Measurements from ENCODE around the gene TRAPPC3. TPM values are rescaled to one million over a fixed set of nuclear protein-coding genes. Genes with fewer than 3 reads are reported as not detected.

Gene TRAPPC3
- total and polyA plus RNA-seq, 9 donors = 32.4 to 42.1 (median 35.8) TPM

DNA sequence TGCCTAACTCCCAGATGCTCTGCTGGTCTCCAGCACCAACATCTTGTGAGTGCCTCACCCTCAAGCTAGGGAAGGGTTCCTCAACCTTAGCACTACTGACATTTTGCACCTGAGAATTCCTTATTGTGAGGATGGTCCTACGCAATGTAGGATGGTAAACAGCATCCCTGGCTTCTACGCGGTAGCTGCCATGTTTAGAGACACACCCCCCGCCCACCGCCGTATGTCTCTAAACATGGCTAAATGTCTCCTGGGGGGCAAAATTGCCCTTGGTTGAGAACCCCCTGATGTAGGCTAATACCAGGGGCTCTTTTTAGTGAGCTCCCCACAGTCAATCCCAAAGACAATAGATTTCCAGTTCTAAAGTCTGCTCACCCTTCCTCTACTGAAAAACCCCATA is 4.2 kb upstream of the TRAPPC3 start:
- H3K36me3 ChIP-seq (ENCODE audit: control insufficient read depth, insufficient read depth, low read length) = peaks cover 8% of the 10 kb centered on the region
- H3K4me1 ChIP-seq (ENCODE audit: control insufficient read depth, insufficient read depth, low read length) = peaks cover 64% of the 10 kb centered on the region
- no peaks in the 10 kb centered on the region for H3K9me3 ChIP-seq (replicated peaks; ENCODE audit: control insufficient read depth, low read depth, low read length)
- H3K27ac ChIP-seq (ENCODE audit: low read length) = no peak overlapping the region
- H3K4me3 ChIP-seq (ENCODE audit: low read length) = no peak overlapping the region
- no peaks in the 10 kb centered on the region for H3K27me3 ChIP-seq (ENCODE audit: control insufficient read depth, insufficient read depth, low read length)
- DNase-seq = no peak
- WGBS (ENCODE audit: insufficient coverage) = 77% methylated on average over 6 of the region's 6 CpGs

DNA sequence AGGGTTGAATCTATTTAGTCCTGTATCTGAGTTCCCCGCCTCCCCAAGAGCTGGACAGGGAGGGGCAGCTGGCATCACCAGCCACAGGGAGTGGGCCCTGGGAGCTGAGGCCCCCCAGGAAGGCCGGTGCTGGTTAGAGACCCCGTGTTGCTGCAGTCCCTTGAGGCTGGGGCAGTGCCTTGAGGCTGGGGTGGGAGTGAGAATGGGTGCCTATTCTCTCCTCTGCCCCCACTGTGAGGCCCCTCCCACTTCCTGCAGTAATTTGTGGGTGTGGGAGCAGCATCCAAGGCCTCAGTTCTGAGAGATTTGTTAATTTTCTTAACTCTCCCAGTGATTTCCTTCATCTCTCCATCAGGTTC is 2.5 kb upstream of the TRAPPC3 start:
- Histone ChIP-seq H3K4me3 (ENCODE audit: low read length) (no peak overlapping the region), H3K27me3 (ENCODE audit: control insufficient read depth, insufficient read depth, low read length) (no peaks in the 10 kb centered on the region), H3K27ac (ENCODE audit: low read length) (peak overlapping the region; percentile 95), H3K36me3 (ENCODE audit: control insufficient read depth, insufficient read depth, low read length) (peaks cover 1% of the 10 kb centered on the region), H3K4me1 (ENCODE audit: control insufficient read depth, insufficient read depth, low read length) (peaks cover 54% of the 10 kb centered on the region), H3K9me3 (replicated peaks; ENCODE audit: control insufficient read depth, low read depth, low read length) (no peaks in the 10 kb centered on the region)
- 40% methylated on average over 2 of the region's 3 CpGs for WGBS (ENCODE audit: insufficient coverage)
- DNase-seq = no peak

GRCh38 chr1:36151134-36151844 is 2.0 kb upstream of the TRAPPC3 start:
- Histone ChIP-seq H3K4me1 (ENCODE audit: control insufficient read depth, insufficient read depth, low read length) (peaks cover 54% of the 10 kb centered on the region), H3K9me3 (replicated peaks; ENCODE audit: control insufficient read depth, low read depth, low read length) (no peaks in the 10 kb centered on the region), H3K27ac (ENCODE audit: low read length) (peak overlapping the region; percentile 95), H3K36me3 (ENCODE audit: control insufficient read depth, insufficient read depth, low read length) (peaks cover 5% of the 10 kb centered on the region), H3K27me3 (ENCODE audit: control insufficient read depth, insufficient read depth, low read length) (no peaks in the 10 kb centered on the region), H3K4me3 (ENCODE audit: low read length) (no peak overlapping the region)
- WGBS (ENCODE audit: insufficient coverage) = no CpG with 5 or more reads among the region's 1 CpG
- DNase-seq = no peak

DNA sequence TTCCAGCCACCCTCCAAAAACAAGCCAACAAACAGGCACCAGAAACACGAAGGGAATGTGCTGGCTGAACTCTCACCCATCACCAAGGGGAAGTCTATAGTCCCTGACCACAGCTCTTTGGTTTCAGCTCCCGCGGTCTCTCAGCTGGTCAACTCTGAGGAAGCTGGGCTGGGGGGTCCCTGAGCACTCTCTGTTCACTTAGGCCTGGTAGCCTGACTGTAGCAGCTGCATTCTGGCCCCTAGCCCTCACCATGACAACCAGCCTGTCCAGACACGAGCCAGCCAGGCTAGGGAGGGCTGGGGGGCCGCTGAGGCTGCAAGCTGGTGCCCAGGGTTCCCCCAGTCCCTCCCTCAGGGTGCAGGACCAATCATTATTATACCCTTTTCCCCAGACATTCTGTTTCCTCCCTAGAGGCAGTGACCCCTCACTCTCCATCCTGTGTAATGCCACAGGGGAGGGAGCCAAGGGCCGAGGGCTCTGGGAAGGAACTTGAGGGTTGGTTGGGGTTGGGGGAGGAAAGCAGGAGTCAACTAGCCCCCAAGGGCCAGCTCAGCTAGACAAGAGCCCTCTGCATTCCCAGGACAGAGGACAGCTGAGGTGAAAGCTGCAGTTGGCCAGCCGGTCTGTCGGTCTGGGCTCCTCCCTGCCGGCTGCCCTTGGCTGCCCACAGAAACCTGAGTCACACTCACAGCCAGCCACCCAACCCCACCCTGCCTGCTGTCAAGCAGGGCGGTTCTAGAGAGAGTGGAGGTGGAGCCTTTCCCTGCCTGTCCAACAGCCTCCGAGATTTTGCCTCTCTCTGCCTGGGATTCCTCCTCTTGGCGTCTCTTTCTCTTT is 1.2 kb upstream of the TRAPPC3 start:
- peak; percentile 95 for DNase-seq
- Histone ChIP-seq H3K27me3 (ENCODE audit: control insufficient read depth, insufficient read depth, low read length) (no peaks in the 10 kb centered on the region), H3K9me3 (replicated peaks; ENCODE audit: control insufficient read depth, low read depth, low read length) (no peaks in the 10 kb centered on the region), H3K27ac (ENCODE audit: low read length) (peak overlapping the region; percentile 95), H3K4me3 (ENCODE audit: low read length) (no peak overlapping the region), H3K36me3 (ENCODE audit: control insufficient read depth, insufficient read depth, low read length) (peaks cover 5% of the 10 kb centered on the region), H3K4me1 (ENCODE audit: control insufficient read depth, insufficient read depth, low read length) (peaks cover 54% of the 10 kb centered on the region)
- 20% methylated on average over 5 of the region's 12 CpGs for WGBS (ENCODE audit: insufficient coverage)

DNA sequence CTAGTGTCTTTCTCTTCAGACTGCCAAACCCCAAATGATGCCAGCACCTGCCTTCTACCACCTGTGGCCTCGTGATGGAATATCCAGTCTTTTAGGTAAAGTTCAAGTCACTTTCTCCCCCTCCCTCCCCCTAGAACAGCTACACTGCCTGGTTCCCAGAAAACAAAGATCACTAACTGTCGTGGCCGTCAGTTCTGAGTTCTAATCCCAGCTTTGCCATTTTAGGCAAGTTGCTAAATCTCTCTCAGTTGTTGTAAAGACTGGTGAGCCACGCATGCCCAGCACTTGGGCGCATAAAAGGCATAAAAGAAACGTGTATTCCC is 648 bp upstream of the TRAPPC3 start:
- H3K4me3 ChIP-seq (ENCODE audit: low read length) = peak overlapping the region; percentile 18
- peaks cover 49% of the 10 kb centered on the region for H3K4me1 ChIP-seq (ENCODE audit: control insufficient read depth, insufficient read depth, low read length)
- H3K27me3 ChIP-seq (ENCODE audit: control insufficient read depth, insufficient read depth, low read length) = no peaks in the 10 kb centered on the region
- 41% methylated on average over 3 of the region's 6 CpGs for WGBS (ENCODE audit: insufficient coverage)
- peaks cover 5% of the 10 kb centered on the region for H3K36me3 ChIP-seq (ENCODE audit: control insufficient read depth, insufficient read depth, low read length)
- H3K27ac ChIP-seq (ENCODE audit: low read length) = peak overlapping the region; percentile 95
- H3K9me3 ChIP-seq (replicated peaks; ENCODE audit: control insufficient read depth, low read depth, low read length) = no peaks in the 10 kb centered on the region
- DNase-seq = no peak

DNA sequence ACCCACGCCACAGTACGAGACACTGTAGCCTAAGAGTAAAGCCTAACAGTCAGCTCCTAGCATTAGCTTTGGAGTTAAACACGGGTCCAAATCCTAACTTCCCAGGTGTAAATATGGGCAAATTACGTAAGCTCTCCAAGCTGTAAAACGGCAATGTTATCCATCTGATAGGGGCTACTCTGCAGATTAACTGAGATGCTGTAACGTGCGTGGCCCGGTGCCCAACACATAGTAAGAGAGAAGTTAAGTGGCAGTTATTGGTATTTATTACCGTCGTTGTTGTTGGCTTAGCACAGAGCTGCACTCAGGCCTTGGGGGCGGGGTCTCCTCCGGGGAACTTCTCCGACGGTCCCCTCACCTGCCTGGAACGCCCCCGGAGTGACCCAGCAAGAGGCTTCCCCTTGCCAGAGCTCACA is 457 bp downstream of the TRAPPC3 start:
- H3K36me3 ChIP-seq (ENCODE audit: control insufficient read depth, insufficient read depth, low read length) = peaks cover 5% of the 10 kb centered on the region
- 2% methylated on average over 13 of the region's 16 CpGs for WGBS (ENCODE audit: insufficient coverage)
- H3K27me3 ChIP-seq (ENCODE audit: control insufficient read depth, insufficient read depth, low read length) = no peaks in the 10 kb centered on the region
- peak overlapping the region; percentile 85 for H3K27ac ChIP-seq (ENCODE audit: low read length)
- H3K4me1 ChIP-seq (ENCODE audit: control insufficient read depth, insufficient read depth, low read length) = peaks cover 43% of the 10 kb centered on the region
- H3K4me3 ChIP-seq (ENCODE audit: low read length) = peak overlapping the region; percentile 79
- no peaks in the 10 kb centered on the region for H3K9me3 ChIP-seq (replicated peaks; ENCODE audit: control insufficient read depth, low read depth, low read length)
- DNase-seq = no peak

DNA sequence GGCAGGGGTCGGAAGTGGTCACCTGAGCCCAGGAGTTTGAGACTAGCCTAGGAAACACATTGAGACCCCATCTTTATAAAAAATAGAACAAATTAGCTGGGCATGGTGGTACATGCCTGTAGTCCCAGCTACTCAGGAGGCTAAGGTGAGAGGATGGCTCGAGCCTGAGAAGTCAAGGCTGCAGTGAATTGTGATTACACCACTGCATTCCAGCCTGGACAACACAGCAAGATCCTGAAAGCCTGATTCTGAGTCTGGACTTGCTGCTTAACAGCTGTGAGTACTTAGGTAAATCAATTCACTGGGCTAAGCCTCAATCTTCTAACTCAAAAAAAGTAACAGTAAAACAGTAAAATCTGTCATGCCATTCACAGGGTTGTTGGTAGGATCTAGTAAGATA is 4.9 kb downstream of the TRAPPC3 start:
- no CpG with 5 or more reads among the region's 2 CpGs for WGBS (ENCODE audit: insufficient coverage)
- H3K27ac ChIP-seq (ENCODE audit: low read length) = no peak overlapping the region
- no peak for DNase-seq

DNA sequence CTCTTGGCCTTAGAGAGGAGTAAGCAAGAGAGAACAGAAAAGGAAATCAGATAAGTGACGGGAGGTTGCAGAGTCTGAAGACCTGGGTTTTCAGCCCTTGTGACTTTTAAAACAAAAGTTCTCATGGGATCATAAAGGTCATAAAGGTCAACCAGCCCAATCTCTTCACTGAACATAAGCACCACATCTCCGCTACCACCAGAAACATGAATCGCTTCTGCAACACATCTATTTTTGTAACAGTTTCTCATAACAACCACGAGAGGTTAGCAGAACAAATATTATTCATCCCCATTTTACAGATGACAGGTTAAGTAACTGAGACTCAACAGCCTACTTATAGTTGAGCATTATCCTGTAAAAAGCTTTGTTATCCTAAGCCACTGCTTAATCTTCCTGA is 5.9 kb downstream of the TRAPPC3 start:
- 89% methylated on average over 3 of the region's 4 CpGs for WGBS (ENCODE audit: insufficient coverage)
- DNase-seq = no peak
- Histone ChIP-seq H3K27me3 (ENCODE audit: control insufficient read depth, insufficient read depth, low read length) (no peaks in the 10 kb centered on the region), H3K9me3 (replicated peaks; ENCODE audit: control insufficient read depth, low read depth, low read length) (no peaks in the 10 kb centered on the region), H3K4me3 (ENCODE audit: low read length) (no peak overlapping the region), H3K36me3 (ENCODE audit: control insufficient read depth, insufficient read depth, low read length) (peaks cover 17% of the 10 kb centered on the region), H3K4me1 (ENCODE audit: control insufficient read depth, insufficient read depth, low read length) (peaks cover 6% of the 10 kb centered on the region), H3K27ac (ENCODE audit: low read length) (no peak overlapping the region)

More for the DNA sequence above, 4.9 kb downstream of the TRAPPC3 start:
- Histone ChIP-seq H3K36me3 (ENCODE audit: control insufficient read depth, insufficient read depth, low read length) (peaks cover 14% of the 10 kb centered on the region), H3K27me3 (ENCODE audit: control insufficient read depth, insufficient read depth, low read length) (no peaks in the 10 kb centered on the region), H3K9me3 (replicated peaks; ENCODE audit: control insufficient read depth, low read depth, low read length) (no peaks in the 10 kb centered on the region), H3K4me1 (ENCODE audit: control insufficient read depth, insufficient read depth, low read length) (peaks cover 7% of the 10 kb centered on the region), H3K4me3 (ENCODE audit: low read length) (no peak overlapping the region)

- no CpG with 5 or more reads among the region's 1 CpG for WGBS (ENCODE audit: insufficient coverage)
- no peak for DNase-seq
- Histone ChIP-seq H3K27ac (ENCODE audit: low read length) (no peak overlapping the region), H3K36me3 (ENCODE audit: control insufficient read depth, insufficient read depth, low read length) (peaks cover 30% of the 10 kb centered on the region), H3K27me3 (ENCODE audit: control insufficient read depth, insufficient read depth, low read length) (no peaks in the 10 kb centered on the region), H3K4me3 (ENCODE audit: low read length) (no peak overlapping the region), H3K9me3 (replicated peaks; ENCODE audit: control insufficient read depth, low read depth, low read length) (no peaks in the 10 kb centered on the region), H3K4me1 (ENCODE audit: control insufficient read depth, insufficient read depth, low read length) (peaks cover 5% of the 10 kb centered on the region)
Measured at GRCh38 chr1:36142121-36142520, 7.2 kb downstream of the TRAPPC3 start.

- Histone ChIP-seq H3K4me3 (ENCODE audit: low read length) (no peak overlapping the region), H3K4me1 (ENCODE audit: control insufficient read depth, insufficient read depth, low read length) (peaks cover 15% of the 10 kb centered on the region), H3K9me3 (replicated peaks; ENCODE audit: control insufficient read depth, low read depth, low read length) (no peaks in the 10 kb centered on the region), H3K27ac (ENCODE audit: low read length) (no peak overlapping the region), H3K27me3 (ENCODE audit: control insufficient read depth, insufficient read depth, low read length) (no peaks in the 10 kb centered on the region), H3K36me3 (ENCODE audit: control insufficient read depth, insufficient read depth, low read length) (peaks cover 40% of the 10 kb centered on the region)
- WGBS (ENCODE audit: insufficient coverage) = 76% methylated on average over 3 of the region's 5 CpGs
- no peak for DNase-seq
Measured at GRCh38 chr1:36139521-36139920, 9.8 kb downstream of the TRAPPC3 start.

All from muscle of leg (tissue), 11 donors.